BLaER1 treated with 17β-estradiol and CSF1 and Interleukin-3, amounts not matched to agents 10 nM and 100 nM (cell line): ENCODE measurements around the gene RICTOR.

Experiments used
- H3K27ac ChIP-seq, 11 experiments: shearing (Covaris generic); formaldehyde crosslinking; 2 replicates each; pipeline ENCODE4 v1.8.1; 2022
- H3K27me3 ChIP-seq, 11 experiments: shearing (Covaris generic); formaldehyde crosslinking; 2 replicates each; pipeline ENCODE4 v1.8.1; 2022
- H3K36me3 ChIP-seq, 11 experiments: shearing (Covaris generic); formaldehyde crosslinking; 2 replicates each; pipeline ENCODE4 v1.8.1; 2022
- H3K4me1 ChIP-seq, 10 experiments: shearing (Covaris generic); formaldehyde crosslinking; 2 replicates each; pipeline ENCODE4 v1.8.1; 2022
- H3K4me2 ChIP-seq, 11 experiments: shearing (Covaris generic); formaldehyde crosslinking; 2 replicates each; pipeline ENCODE4 v1.8.1; 2022
- H3K4me3 ChIP-seq, 10 experiments: shearing (Covaris generic); formaldehyde crosslinking; 2 replicates each; pipeline ENCODE4 v1.8.1; 2022
- H3K9ac ChIP-seq, 11 experiments: shearing (Covaris generic); formaldehyde crosslinking; 2 replicates each; pipeline ENCODE4 v1.8.1; 2022
- H3K9me3 ChIP-seq, 11 experiments: shearing (Covaris generic); formaldehyde crosslinking; replicated peaks in 1 of 11; 2 replicates each; pipeline ENCODE4 v1.8.1; 2022
- H4K20me1 ChIP-seq, 11 experiments: shearing (Covaris generic); formaldehyde crosslinking; 2 replicates each; pipeline ENCODE4 v1.8.1; 2022
- Cebpa-rat ChIP-seq, 11 experiments: shearing (Covaris generic); IDR thresholded peaks; 2 replicates each; pipeline ENCODE4 v1.8.1; 2022

The RICTOR gene

DNA sequence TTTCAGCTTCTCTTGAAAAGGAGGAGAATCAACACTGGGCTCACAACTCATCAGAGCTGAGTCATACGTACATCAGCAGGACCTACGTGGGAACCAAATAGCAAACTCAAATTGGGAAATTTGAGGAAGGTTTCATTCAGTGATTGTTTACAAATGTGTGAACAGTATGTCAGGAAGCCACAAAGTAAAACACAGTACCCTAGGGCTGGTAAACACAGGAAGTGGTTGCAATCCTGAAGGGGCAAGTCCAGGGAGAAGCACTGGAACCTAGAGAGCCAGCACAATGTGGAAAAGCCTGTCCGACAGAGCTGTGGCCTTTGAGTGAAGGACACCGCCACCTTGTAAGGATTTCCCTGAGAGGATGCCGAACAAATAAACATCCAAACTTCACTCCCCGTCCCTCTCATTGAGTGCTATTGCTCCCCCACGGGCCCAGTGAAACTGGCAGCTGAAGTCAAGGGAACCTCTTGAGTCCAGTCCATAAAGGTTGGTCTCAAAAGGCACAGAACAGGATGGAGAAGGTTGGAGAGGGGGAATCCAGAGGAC is 26.7 kb upstream of the RICTOR start:
- H3K9ac ChIP-seq = peak overlapping the region in 5 of 11 experiments; percentile 17 to 58 (median 44); a peak in 9 of 22 replicates
- H3K9me3 ChIP-seq = no peaks in the 10 kb centered on the region
- H3K27ac ChIP-seq = peak overlapping the region in 8 of 11 experiments; percentile 3 to 80 (median 63); a peak in 14 of 22 replicates
- H3K27me3 ChIP-seq = no peaks in the 10 kb centered on the region
- H3K36me3 ChIP-seq = peaks cover 0 to 37% (median 0%) of the 10 kb centered on the region in 11 experiments; a peak in 4 of 22 replicates
- TF ChIP-seq Cebpa-rat (IDR thresholded peaks at IDR 0.05) = no peak; a peak in 1 of 22 replicates
- H4K20me1 ChIP-seq = no peaks in the 10 kb centered on the region
- H3K4me1 ChIP-seq = peaks cover 6 to 51% (median 34%) of the 10 kb centered on the region in 10 experiments; a peak in 18 of 20 replicates
- H3K4me2 ChIP-seq = peak overlapping the region; percentile 18 to 84 (median 70); a peak in 21 of 22 replicates
- peak overlapping the region in 1 of 10 experiments; percentile 15; a peak in 1 of 20 replicates for H3K4me3 ChIP-seq

DNA sequence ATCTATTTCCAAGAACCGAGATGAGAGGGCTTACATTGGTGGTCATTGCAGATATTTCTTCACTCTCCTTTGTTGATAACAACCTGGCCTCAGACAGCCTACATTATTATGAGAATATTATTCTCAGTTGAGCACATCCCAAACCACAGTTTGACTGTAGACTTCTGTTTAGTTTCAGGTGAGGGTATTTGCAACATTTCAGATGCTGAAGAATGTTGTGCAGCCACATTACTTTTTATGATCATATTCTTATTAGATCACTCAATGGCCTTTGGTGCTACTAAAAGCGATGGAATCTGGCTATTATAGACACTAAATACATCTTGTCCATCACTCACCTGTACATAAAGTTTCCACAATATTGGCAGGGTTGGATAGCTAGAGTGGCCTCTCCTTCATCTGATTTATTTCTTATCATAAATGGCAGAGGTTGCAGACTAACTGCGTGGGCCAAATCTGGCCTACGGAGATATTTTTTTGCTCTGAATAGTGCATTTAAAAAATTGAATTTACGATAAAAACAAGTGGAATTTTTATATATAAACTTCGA is 26.2 kb upstream of the RICTOR start:
- Histone ChIP-seq H3K4me1 (peaks cover 6 to 51% (median 34%) of the 10 kb centered on the region in 10 experiments; a peak in 18 of 20 replicates), H3K9me3 (no peaks in the 10 kb centered on the region), H3K9ac (peak overlapping the region in 4 of 11 experiments; percentile 36 to 58 (median 50); a peak in 3 of 22 replicates), H3K27me3 (no peaks in the 10 kb centered on the region), H4K20me1 (no peaks in the 10 kb centered on the region), H3K4me3 (no peak overlapping the region), H3K4me2 (peak overlapping the region; percentile 18 to 84 (median 70); a peak in 18 of 22 replicates), H3K27ac (peak overlapping the region in 9 of 11 experiments; percentile 3 to 80 (median 54); a peak in 14 of 22 replicates), H3K36me3 (peaks cover 0 to 31% (median 0%) of the 10 kb centered on the region in 11 experiments; a peak in 4 of 22 replicates)
- TF ChIP-seq Cebpa-rat (IDR thresholded peaks at IDR 0.05) = no peak

DNA sequence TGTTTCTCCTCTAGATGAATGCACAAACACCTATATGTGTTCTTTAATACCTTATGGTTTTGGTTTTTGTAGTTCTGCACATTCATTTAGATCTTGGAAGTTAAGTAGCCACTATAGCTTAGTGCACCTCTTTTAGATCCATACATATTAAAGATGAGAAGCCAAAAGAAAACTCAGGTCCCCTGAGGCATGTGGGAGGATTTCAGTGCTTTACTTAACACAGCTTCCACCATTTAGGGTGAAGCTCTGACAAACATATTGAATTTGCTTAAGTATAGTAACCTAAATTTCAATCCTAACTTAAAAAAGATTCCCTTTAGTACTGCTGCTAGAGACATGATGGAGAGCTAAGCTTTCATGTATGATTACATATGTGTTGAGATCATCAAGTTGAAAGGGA is 25.6 kb upstream of the RICTOR start:
- peak overlapping the region in 3 of 11 experiments; percentile 72 to 76 (median 75); a peak in 3 of 22 replicates for H3K27ac ChIP-seq

DNA sequence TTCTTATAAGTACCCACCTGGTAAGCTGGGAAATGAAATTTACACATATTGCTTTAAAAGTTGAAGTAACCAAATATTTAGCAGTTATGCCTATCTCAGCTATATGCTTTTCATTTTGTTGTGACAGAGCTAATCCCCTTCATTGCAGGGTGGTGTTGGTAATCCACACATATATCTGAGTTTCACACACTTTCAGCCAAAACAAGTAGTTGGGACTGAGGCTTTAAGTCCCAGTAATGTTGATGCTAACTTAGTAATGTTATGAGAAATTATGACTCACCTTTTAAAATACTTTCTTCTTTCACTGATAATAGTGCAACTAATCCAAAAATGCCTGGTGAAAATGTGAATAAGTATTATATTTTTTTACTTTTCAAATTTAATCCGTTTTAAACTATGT is 19.2 kb upstream of the RICTOR start:
- H3K4me3 ChIP-seq = no peak overlapping the region
- TF ChIP-seq Cebpa-rat (IDR thresholded peaks at IDR 0.05) = no peak
- no peaks in the 10 kb centered on the region for H3K36me3 ChIP-seq
- no peaks in the 10 kb centered on the region for H3K27me3 ChIP-seq
- H3K4me2 ChIP-seq = no peak overlapping the region
- H4K20me1 ChIP-seq = no peaks in the 10 kb centered on the region
- no peak overlapping the region for H3K27ac ChIP-seq
- no peak overlapping the region for H3K9ac ChIP-seq
- H3K4me1 ChIP-seq = no peaks in the 10 kb centered on the region
- peaks cover 0 to 21% (median 6%) of the 10 kb centered on the region in 11 experiments; a peak in 14 of 22 replicates for H3K9me3 ChIP-seq

More for the DNA sequence above, 25.6 kb upstream of the RICTOR start:
- H3K9me3 ChIP-seq = no peaks in the 10 kb centered on the region
- no peaks in the 10 kb centered on the region for H4K20me1 ChIP-seq
- peaks cover 6 to 51% (median 34%) of the 10 kb centered on the region in 10 experiments; a peak in 18 of 20 replicates for H3K4me1 ChIP-seq
- peak overlapping the region in 5 of 11 experiments; percentile 70 to 79 (median 74); a peak in 9 of 22 replicates for H3K4me2 ChIP-seq
- TF ChIP-seq Cebpa-rat (IDR thresholded peaks at IDR 0.05) = no peak
- H3K4me3 ChIP-seq = no peak overlapping the region
- H3K27me3 ChIP-seq = no peaks in the 10 kb centered on the region
- no peak overlapping the region for H3K9ac ChIP-seq
- peaks cover 0 to 26% (median 0%) of the 10 kb centered on the region in 11 experiments; a peak in 4 of 22 replicates for H3K36me3 ChIP-seq

DNA sequence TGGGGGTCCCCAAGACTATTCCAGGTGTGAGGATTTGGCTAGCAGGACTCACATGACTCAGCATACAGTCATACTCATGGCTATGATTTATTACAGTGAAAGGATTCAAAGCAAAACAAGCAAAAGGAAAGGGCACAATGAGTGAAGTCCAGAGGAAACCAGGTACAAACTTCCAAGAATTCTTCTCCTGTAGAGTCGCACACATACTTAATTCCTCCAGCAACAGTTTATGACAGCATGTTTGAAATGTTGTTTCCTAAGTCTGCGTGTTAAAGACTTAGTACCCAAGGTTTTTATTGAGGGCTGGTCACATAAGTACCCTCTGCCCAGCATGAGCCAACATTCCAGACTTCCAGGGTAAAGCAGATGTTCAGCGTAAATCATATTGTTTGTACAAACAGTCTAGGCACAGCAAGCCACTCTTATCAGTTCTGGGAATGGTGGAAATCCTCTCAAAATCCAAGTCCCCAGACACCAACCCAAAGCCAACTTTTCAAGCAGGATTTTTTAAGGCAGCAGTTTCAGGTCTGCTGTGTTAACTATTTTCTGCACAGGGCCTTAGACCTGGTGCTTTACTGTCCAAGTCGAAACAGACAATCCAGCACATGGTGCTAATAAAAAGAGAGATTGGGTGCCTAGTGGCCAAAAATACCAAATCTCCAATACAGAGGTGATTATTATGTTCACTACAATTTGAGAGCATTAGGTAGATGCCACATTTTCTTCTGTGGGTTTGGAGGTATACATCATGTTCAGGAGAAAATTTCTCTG is 18.6 kb upstream of the RICTOR start:
- H4K20me1 ChIP-seq = no peaks in the 10 kb centered on the region
- no peak overlapping the region for H3K4me3 ChIP-seq
- no peak for TF ChIP-seq Cebpa-rat (IDR thresholded peaks at IDR 0.05)
- no peaks in the 10 kb centered on the region for H3K4me1 ChIP-seq
- no peak overlapping the region for H3K4me2 ChIP-seq
- H3K36me3 ChIP-seq = no peaks in the 10 kb centered on the region
- H3K9me3 ChIP-seq = peaks cover 0 to 21% (median 6%) of the 10 kb centered on the region in 11 experiments; a peak in 14 of 22 replicates
- H3K9ac ChIP-seq = no peak overlapping the region
- no peaks in the 10 kb centered on the region for H3K27me3 ChIP-seq
- no peak overlapping the region for H3K27ac ChIP-seq

DNA sequence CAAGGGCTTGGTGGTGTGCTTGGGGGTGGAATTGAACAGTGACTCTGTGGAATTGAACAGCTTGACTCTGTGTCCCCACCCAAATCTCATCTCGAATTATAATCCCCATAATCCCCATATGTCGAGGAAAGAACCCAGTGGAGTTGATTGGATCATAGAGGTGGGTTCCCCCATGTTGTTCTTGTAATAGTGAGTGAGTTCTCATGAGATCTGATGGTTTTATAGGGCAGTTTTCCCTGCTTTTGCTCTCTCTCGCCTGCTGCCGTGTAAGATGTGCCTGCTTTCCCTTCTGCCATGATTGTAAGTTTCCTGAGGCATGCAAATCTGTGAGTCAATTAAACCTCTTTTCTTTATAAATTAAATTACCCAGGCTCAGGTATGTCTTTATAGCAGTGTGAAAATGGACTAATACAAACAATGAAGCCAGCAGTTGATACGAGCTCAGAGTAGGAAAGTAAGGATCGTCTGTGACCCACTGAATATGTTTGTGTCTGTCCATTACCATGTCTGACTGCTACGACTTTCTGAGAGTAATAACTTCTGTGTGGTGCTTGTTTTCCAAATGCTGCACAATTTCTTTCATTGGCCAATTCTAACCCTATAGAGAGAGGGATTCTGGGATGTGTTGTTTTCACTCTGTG is 17.9 kb upstream of the RICTOR start:
- Histone ChIP-seq H3K27me3 (no peaks in the 10 kb centered on the region), H3K4me3 (no peak overlapping the region), H3K4me1 (no peaks in the 10 kb centered on the region), H3K27ac (no peak overlapping the region), H3K4me2 (no peak overlapping the region), H4K20me1 (no peaks in the 10 kb centered on the region), H3K9me3 (peaks cover 0 to 21% (median 6%) of the 10 kb centered on the region in 11 experiments; a peak in 14 of 22 replicates), H3K36me3 (no peaks in the 10 kb centered on the region), H3K9ac (no peak overlapping the region)
- TF ChIP-seq Cebpa-rat (IDR thresholded peaks at IDR 0.05) = no peak

DNA sequence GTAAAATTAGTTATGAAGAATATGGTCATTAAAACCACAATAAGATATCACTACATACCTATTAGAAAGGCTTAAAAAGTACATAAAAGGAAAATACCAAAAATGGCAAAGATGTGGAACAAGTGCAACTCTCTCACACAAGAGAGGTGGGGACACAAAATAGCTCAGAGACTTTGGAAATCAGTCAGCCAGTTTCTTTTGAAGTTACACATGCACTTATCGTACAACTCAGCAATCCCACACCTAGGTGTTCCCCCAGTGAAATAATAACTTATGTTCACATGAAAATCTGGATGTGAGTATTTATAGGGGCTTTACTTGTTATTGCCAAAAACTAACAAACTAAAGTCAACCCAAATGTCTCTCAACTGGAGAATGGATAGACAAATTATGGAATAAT is 9.8 kb upstream of the RICTOR start:
- Histone ChIP-seq H4K20me1 (no peaks in the 10 kb centered on the region), H3K27me3 (no peaks in the 10 kb centered on the region), H3K27ac (no peak overlapping the region), H3K4me2 (no peak overlapping the region), H3K9me3 (peaks cover 0 to 14% (median 4%) of the 10 kb centered on the region in 11 experiments; a peak in 7 of 22 replicates), H3K4me3 (no peak overlapping the region), H3K36me3 (no peaks in the 10 kb centered on the region), H3K9ac (no peak overlapping the region), H3K4me1 (no peaks in the 10 kb centered on the region)
- TF ChIP-seq Cebpa-rat (IDR thresholded peaks at IDR 0.05) = no peak

DNA sequence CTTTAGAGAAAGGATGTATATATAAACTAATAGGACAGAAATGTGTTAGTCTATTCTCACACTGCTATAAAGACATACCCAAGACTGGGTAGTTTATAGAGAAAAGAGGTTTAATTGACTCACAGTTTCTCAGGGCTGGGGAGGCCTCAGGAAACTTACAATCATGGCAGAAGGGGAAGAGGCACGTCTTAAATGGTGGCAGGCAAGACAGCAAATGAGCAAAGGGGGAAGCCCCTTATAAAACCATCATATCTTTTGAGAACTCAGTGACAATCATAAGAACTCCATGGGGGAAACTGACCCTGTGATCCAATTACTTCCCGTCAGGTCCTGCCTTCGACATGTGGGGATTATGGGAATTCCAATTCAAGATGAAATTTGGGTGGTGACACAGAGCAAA is 8.8 kb upstream of the RICTOR start:
- H4K20me1 ChIP-seq = no peaks in the 10 kb centered on the region
- no peaks in the 10 kb centered on the region for H3K27me3 ChIP-seq
- no peak overlapping the region for H3K9ac ChIP-seq
- TF ChIP-seq Cebpa-rat (IDR thresholded peaks at IDR 0.05) = no peak
- no peak overlapping the region for H3K4me3 ChIP-seq
- peaks cover 0 to 14% (median 4%) of the 10 kb centered on the region in 11 experiments; a peak in 7 of 22 replicates for H3K9me3 ChIP-seq
- no peak overlapping the region for H3K4me2 ChIP-seq
- H3K4me1 ChIP-seq = no peaks in the 10 kb centered on the region
- no peaks in the 10 kb centered on the region for H3K36me3 ChIP-seq
- H3K27ac ChIP-seq = no peak overlapping the region
